ENCODE measurements around the gene OCSTAMP.

The OCSTAMP gene

GRCh38 chr20:46551522-46552381 lies 1.3 kb upstream of the OCSTAMP start:
- no peak for DNase-seq

GRCh38 chr20:46549188-46549972 lies 1.1 kb downstream of the OCSTAMP start:
- no peak for DNase-seq

- DNase-seq, result no peak
Observed at GRCh38 chr20:46548688-46549087, 1.8 kb downstream of the OCSTAMP start.

- DNase-seq, result no peak
Observed at GRCh38 chr20:46547995-46548394, 2.5 kb downstream of the OCSTAMP start.

GRCh38 chr20:46546936-46547335 lies 3.5 kb downstream of the OCSTAMP start:
- DNase-seq, result no peak

- no peak for DNase-seq
Observed at GRCh38 chr20:46546298-46546697, 4.2 kb downstream of the OCSTAMP start.

- no peak for DNase-seq
Observed at GRCh38 chr20:46545827-46546138, 4.7 kb downstream of the OCSTAMP start.

- no peak for DNase-seq
Observed at GRCh38 chr20:46545077-46545826, 5.2 kb downstream of the OCSTAMP start.

GRCh38 chr20:46544576-46544975 lies 5.9 kb downstream of the OCSTAMP start:
- no peak for DNase-seq

GRCh38 chr20:46543959-46544358 lies 6.5 kb downstream of the OCSTAMP start:
- no peak for DNase-seq

- no peak for DNase-seq
Observed at GRCh38 chr20:46543033-46543432, 7.4 kb downstream of the OCSTAMP start.

- DNase-seq, result no peak
Observed at GRCh38 chr20:46541229-46541935, 9.1 kb downstream of the OCSTAMP start.

- no peak for DNase-seq
Observed at GRCh38 chr20:46539113-46539512, 11.3 kb downstream of the OCSTAMP start.

GRCh38 chr20:46530640-46531039 lies 19.8 kb downstream of the OCSTAMP start:
- no peak for DNase-seq

GRCh38 chr20:46523696-46524328 lies 26.6 kb downstream of the OCSTAMP start:
- no peak for DNase-seq

GRCh38 chr20:46523108-46523507 lies 27.3 kb downstream of the OCSTAMP start:
- DNase-seq, result no peak

- DNase-seq, result peak; percentile 13
Observed at GRCh38 chr20:46520976-46521579, 29.4 kb downstream of the OCSTAMP start.

GRCh38 chr20:46520540-46520939 lies 29.9 kb downstream of the OCSTAMP start:
- no peak for DNase-seq

GRCh38 chr20:46519471-46520068 lies 30.9 kb downstream of the OCSTAMP start:
- no peak for DNase-seq

GRCh38 chr20:46512943-46513844 lies 37.3 kb downstream of the OCSTAMP start, which contains the start of gene ZNF334:
Gene ZNF334 (minus strand): TSS chr20:46513559. CDS start chr20:46512102, 1,457 bp downstream.
- DNase-seq, result no peak

Data from HCEC 1CT (cell line).